CD4-positive, alpha-beta memory T cell (primary cell): ENCODE measurements around the gene ASB10. TPM values are rescaled to one million over a fixed set of nuclear protein-coding genes. Genes with fewer than 3 reads are reported as not detected.

Experiments
- CTCF ChIA-PET: fragments of 350-600 bp; sonication (Branson Sonifier 250); formaldehyde crosslinking; loops from one replicate; lab custom pipeline; 2021; ENCODE audit warnings: inconsistent platforms; ENCODE audit not compliant: partially characterized antibody; lab: Charles Lee
- POLR2A ChIA-PET: fragments of 350-600 bp; sonication (Branson Sonifier 250); formaldehyde crosslinking; loops from one replicate; lab custom pipeline; 2021; ENCODE audit not compliant: partially characterized antibody; lab: Charles Lee
- DNase-seq, 5 donors: peaks; one replicate each; pipeline versions ENCODE4 v3.0.0 to v3.0.0-alpha.2; 2020 to 2022; ENCODE audit warnings: mixed read lengths in 1 of 5
- H3K27ac ChIP-seq: one replicate; pipeline ENCODE4 v1.7.0; 2013; ENCODE audit warnings: low read depth, low read length
- H3K27me3 ChIP-seq: 2 replicates; pipeline ENCODE4 v1.7.0; 2013; ENCODE audit warnings: mild to moderate bottlenecking, low read length, moderate library complexity; ENCODE audit not compliant: insufficient read depth
- H3K36me3 ChIP-seq: 2 replicates; pipeline ENCODE4 v1.7.0; 2013; ENCODE audit warnings: mild to moderate bottlenecking, low read length, moderate library complexity; ENCODE audit not compliant: insufficient read depth
- H3K4me1 ChIP-seq: 2 replicates; pipeline ENCODE4 v1.7.0; 2013; ENCODE audit warnings: mild to moderate bottlenecking, low read length, moderate library complexity; ENCODE audit not compliant: insufficient read depth
- H3K4me3 ChIP-seq, 2 donors: one replicate each; pipeline ENCODE4 v1.7.0; 2013; ENCODE audit warnings: low read length in 2 of 2, mild to moderate bottlenecking in 1 of 2
- H3K9me3 ChIP-seq, 2 donors: one replicate each; pipeline ENCODE4 v1.7.0; 2013; ENCODE audit warnings: low read length in 2 of 2, control low read depth in 1 of 2; ENCODE audit not compliant: control insufficient read depth in 1 of 2
- H3K27ac Mint-ChIP-seq, 7 donors: one replicate each; pipeline ENCODE4 v1.8.0; 2020 to 2021; ENCODE audit warnings: mixed read lengths in 7 of 7, mild to moderate bottlenecking in 6 of 7, inconsistent platforms in 3 of 7, moderate library complexity in 3 of 7
- H3K27me3 Mint-ChIP-seq, 2 donors: one replicate each; pipeline ENCODE4 v1.8.0; 2020 to 2021; ENCODE audit warnings: mixed read lengths in 2 of 2
- H3K36me3 Mint-ChIP-seq, 2 donors: one replicate each; pipeline ENCODE4 v1.8.0; 2020 to 2021; ENCODE audit warnings: mixed read lengths in 2 of 2, inconsistent platforms in 1 of 2, mild to moderate bottlenecking in 1 of 2
- H3K4me1 Mint-ChIP-seq, 4 donors: one replicate each; pipeline ENCODE4 v1.8.0; 2020 to 2021; ENCODE audit warnings: mixed read lengths in 4 of 4, mild to moderate bottlenecking in 1 of 4
- H3K4me3 Mint-ChIP-seq, 8 donors: one replicate each; pipeline ENCODE4 v1.8.0; 2020 to 2021; ENCODE audit warnings: mixed read lengths in 8 of 8, mild to moderate bottlenecking in 7 of 8, moderate library complexity in 6 of 8, inconsistent platforms in 3 of 8
- H3K9me3 Mint-ChIP-seq, 8 donors: one replicate each; pipeline ENCODE4 v1.8.0; 2020 to 2021; ENCODE audit warnings: mixed read lengths in 8 of 8, mild to moderate bottlenecking in 5 of 8, inconsistent platforms in 3 of 8, moderate library complexity in 1 of 8
- intact Hi-C: fragments of 100-400 bp; cut with micrococcal nuclease; formaldehyde crosslinking; loops from one replicate; pipeline ENCODE4 v1.15.1; 2023
- polyA plus RNA-seq, 2 donors: library from polyadenylated mRNA; unstranded; fragments of 300-500 nt; fragmentation: Illumina TruSeq; gene quantifications; one replicate each; pipeline ENCODE4 v1.2.3, GENCODE V29; 2021
- total RNA-seq, 2 experiments: library from RNA; stranded (reverse); gene quantifications; one replicate each; pipeline ENCODE4 v1.2.3, GENCODE V29; 2021

Gene ASB10
- total and polyA plus RNA-seq, 4 experiments from 2014 or later = not detected

- H3K27me3 ChIP-seq = no peaks in the 10 kb centered on the region
- Mint-ChIP-seq H3K27ac (peak overlapping the region in 1 of 7 donors; percentile 62), H3K27me3 (no peaks in the 10 kb centered on the region), H3K4me3 (no peak overlapping the region), H3K9me3 (no peaks in the 10 kb centered on the region), H3K36me3 (peaks cover 20 to 30% of the 10 kb centered on the region in 2 donors), H3K4me1 (peaks cover 3 to 10% (median 4%) of the 10 kb centered on the region in 4 donors)
- ChIA-PET CTCF (no interaction called here), POLR2A (no interaction called here)
- no peak overlapping the region for H3K4me3 ChIP-seq
- peaks cover 4% of the 10 kb centered on the region for H3K4me1 ChIP-seq
- H3K36me3 ChIP-seq = peaks cover 8% of the 10 kb centered on the region
- no peak overlapping the region for H3K27ac ChIP-seq
- DNase-seq = no peak
- intact Hi-C loops = no loop called here
- H3K9me3 ChIP-seq = no peaks in the 10 kb centered on the region
Measured at GRCh38 chr7:151128716-151129115, 58.3 kb downstream of the ASB10 start.

GRCh38 chr7:151128144-151128543 lies 58.9 kb downstream of the ASB10 start:
- H3K36me3 ChIP-seq = peaks cover 8% of the 10 kb centered on the region
- peaks cover 3 to 13% (median 5%) of the 10 kb centered on the region in 4 donors for H3K4me1 Mint-ChIP-seq
- ChIA-PET POLR2A (no interaction called here), CTCF (no interaction called here)
- H3K9me3 ChIP-seq = no peaks in the 10 kb centered on the region
- no peak overlapping the region for H3K27ac Mint-ChIP-seq
- no peaks in the 10 kb centered on the region for H3K9me3 Mint-ChIP-seq
- H3K27me3 ChIP-seq = no peaks in the 10 kb centered on the region
- intact Hi-C loops = no loop called here
- H3K36me3 Mint-ChIP-seq = peaks cover 22 to 27% of the 10 kb centered on the region in 2 donors
- no peaks in the 10 kb centered on the region for H3K27me3 Mint-ChIP-seq
- DNase-seq = no peak
- H3K4me3 ChIP-seq = no peak overlapping the region
- H3K4me1 ChIP-seq = peaks cover 4% of the 10 kb centered on the region
- no peak overlapping the region for H3K4me3 Mint-ChIP-seq
- H3K27ac ChIP-seq = no peak overlapping the region

- no peak overlapping the region for H3K27ac ChIP-seq
- H3K9me3 ChIP-seq = no peaks in the 10 kb centered on the region
- ChIA-PET CTCF (interaction anchor here (1.0 kb wide), 1 partner anchor 43 kb away, joined by 3 read pairs; no protein-coding TSS in a partner anchor), POLR2A (no interaction called here)
- H3K36me3 ChIP-seq = peaks cover 8% of the 10 kb centered on the region
- intact Hi-C loops = no loop called here
- H3K27ac Mint-ChIP-seq = no peak overlapping the region
- H3K4me1 Mint-ChIP-seq = peaks cover 3 to 16% (median 6%) of the 10 kb centered on the region in 4 donors
- peaks cover 4% of the 10 kb centered on the region for H3K4me1 ChIP-seq
- H3K27me3 ChIP-seq = no peaks in the 10 kb centered on the region
- H3K4me3 Mint-ChIP-seq = no peak overlapping the region
- no peaks in the 10 kb centered on the region for H3K27me3 Mint-ChIP-seq
- peaks cover 0 to 1% (median 0%) of the 10 kb centered on the region in 8 donors for H3K9me3 Mint-ChIP-seq
- H3K4me3 ChIP-seq = no peak overlapping the region
- DNase-seq = no peak
- H3K36me3 Mint-ChIP-seq = peaks cover 16 to 28% of the 10 kb centered on the region in 2 donors
Measured at GRCh38 chr7:151126491-151127137, 60.4 kb downstream of the ASB10 start.

- H3K27me3 Mint-ChIP-seq = no peaks in the 10 kb centered on the region
- H3K4me1 Mint-ChIP-seq = peaks cover 3 to 19% (median 6%) of the 10 kb centered on the region in 4 donors
- peaks cover 0 to 2% (median 0%) of the 10 kb centered on the region in 8 donors for H3K9me3 Mint-ChIP-seq
- Histone ChIP-seq H3K27me3 (no peaks in the 10 kb centered on the region), H3K4me3 (no peak overlapping the region), H3K27ac (no peak overlapping the region), H3K4me1 (peaks cover 4% of the 10 kb centered on the region), H3K9me3 (no peaks in the 10 kb centered on the region), H3K36me3 (peaks cover 8% of the 10 kb centered on the region)
- intact Hi-C loops = no loop called here
- ChIA-PET CTCF (interaction anchor here (1.7 kb wide), 1 partner anchor 44 kb away, joined by 4 read pairs; no protein-coding TSS in a partner anchor), POLR2A (no interaction called here)
- H3K4me3 Mint-ChIP-seq = no peak overlapping the region
- DNase-seq = no peak
- peaks cover 21 to 28% of the 10 kb centered on the region in 2 donors for H3K36me3 Mint-ChIP-seq
- H3K27ac Mint-ChIP-seq = no peak overlapping the region
Measured at GRCh38 chr7:151125846-151126481, 61.1 kb downstream of the ASB10 start.

Other genes with a start within 250 kb of the ASB10 start
- 1 to 10 TPM; 2.3 to 2.6 TPM for gene KCNH2, start 208.9 kb downstream of the ASB10 start, total RNA-seq
- 1 to 10 TPM; 1.8 to 2.4 TPM for gene KCNH2, start 208.9 kb downstream of the ASB10 start, polyA plus RNA-seq
- 1 to 10 TPM; 4.0 to 4.6 TPM for gene NOS3, start 196.2 kb downstream of the ASB10 start, total RNA-seq
- gene NOS3, start 196.2 kb downstream of the ASB10 start, polyA plus RNA-seq = 10 to 100 TPM in 1 of 2 donors, 1 to 10 TPM in 1; 6.6 to 14.9 TPM
- gene ATG9B, start 162.8 kb downstream of the ASB10 start, total RNA-seq = 10 to 100 TPM; 29.3 to 29.9 TPM
- gene ATG9B, start 162.8 kb downstream of the ASB10 start, polyA plus RNA-seq = 10 to 100 TPM; 16.9 to 36.6 TPM
- gene ABCB8, start 158.8 kb downstream of the ASB10 start, total RNA-seq = 10 to 100 TPM; 71.2 to 75.8 TPM
- gene ABCB8, start 158.8 kb downstream of the ASB10 start, polyA plus RNA-seq = 10 to 100 TPM; 17.8 to 22.8 TPM
- 10 to 100 TPM; 10.6 to 11.6 TPM for gene ASIC3, start 138.7 kb downstream of the ASB10 start, total RNA-seq
- not detected for gene ASIC3, start 138.7 kb downstream of the ASB10 start, polyA plus RNA-seq
- gene CDK5, start 129.4 kb downstream of the ASB10 start, total RNA-seq = 1 to 10 TPM; 6.3 to 7.5 TPM
- 10 to 100 TPM; 10.8 to 15.2 TPM for gene CDK5, start 129.4 kb downstream of the ASB10 start, polyA plus RNA-seq
- 10 to 100 TPM; 82.7 to 84.7 TPM for gene SLC4A2, start 127.7 kb downstream of the ASB10 start, total RNA-seq
- gene SLC4A2, start 127.7 kb downstream of the ASB10 start, polyA plus RNA-seq = 10 to 100 TPM; 12.8 to 24.3 TPM
- 100 to 1,000 TPM; 123 to 126 TPM for gene FASTK, start 106.4 kb downstream of the ASB10 start, total RNA-seq
- gene FASTK, start 106.4 kb downstream of the ASB10 start, polyA plus RNA-seq = 10 to 100 TPM; 51.2 to 62.2 TPM
- 10 to 100 TPM; 42.6 to 48.7 TPM for gene TMUB1, start 103.8 kb downstream of the ASB10 start, total RNA-seq
- 10 to 100 TPM; 48.9 to 66.7 TPM for gene TMUB1, start 103.8 kb downstream of the ASB10 start, polyA plus RNA-seq
- 10 to 100 TPM; 52.9 to 65.8 TPM for gene AGAP3, start 100.8 kb downstream of the ASB10 start, total RNA-seq
- gene AGAP3, start 100.8 kb downstream of the ASB10 start, polyA plus RNA-seq = 1 to 10 TPM; 3.0 to 9.5 TPM
- not detected for gene GBX1, start 19.6 kb downstream of the ASB10 start, total RNA-seq
- gene GBX1, start 19.6 kb downstream of the ASB10 start, polyA plus RNA-seq = not detected
- 1 to 10 TPM; 4.9 to 6.9 TPM for gene H2BK1, start 23.2 kb upstream of the ASB10 start, total RNA-seq
- not detected for gene H2BK1, start 23.2 kb upstream of the ASB10 start, polyA plus RNA-seq
- 10 to 100 TPM; 31.4 to 35.7 TPM for gene ABCF2, start 40.0 kb upstream of the ASB10 start, total RNA-seq
- 10 to 100 TPM; 33.0 to 37.3 TPM for gene ABCF2, start 40.0 kb upstream of the ASB10 start, polyA plus RNA-seq
- gene CHPF2, start 45.2 kb upstream of the ASB10 start, total RNA-seq = 10 to 100 TPM; 52.2 to 52.3 TPM
- gene CHPF2, start 45.2 kb upstream of the ASB10 start, polyA plus RNA-seq = 10 to 100 TPM; 25.3 to 28.6 TPM
- 1 to 10 TPM; 4.0 to 5.2 TPM for gene SMARCD3, start 61.4 kb upstream of the ASB10 start, total RNA-seq
- 1 to 10 TPM; 4.6 TPM for gene SMARCD3, start 61.4 kb upstream of the ASB10 start, polyA plus RNA-seq
- gene NUB1, start 154.6 kb upstream of the ASB10 start, total RNA-seq = 100 to 1,000 TPM; 116 to 119 TPM
- gene NUB1, start 154.6 kb upstream of the ASB10 start, polyA plus RNA-seq = 10 to 100 TPM; 50.1 to 77.0 TPM
- gene WDR86, start 222.8 kb upstream of the ASB10 start, total RNA-seq = 1 to 10 TPM; 7.0 to 8.0 TPM
- 10 to 100 TPM; 10.0 to 14.4 TPM for gene WDR86, start 222.8 kb upstream of the ASB10 start, polyA plus RNA-seq